ENCODE results near the gene TNS1. TPM values are rescaled to one million over a fixed set of nuclear protein-coding genes. Genes with fewer than 3 reads are reported as not detected.

Gene TNS1
- polyA plus RNA-seq, 1 of the 3 experiments (the other 2 are of a cell fraction): 12.1 TPM

DNA sequence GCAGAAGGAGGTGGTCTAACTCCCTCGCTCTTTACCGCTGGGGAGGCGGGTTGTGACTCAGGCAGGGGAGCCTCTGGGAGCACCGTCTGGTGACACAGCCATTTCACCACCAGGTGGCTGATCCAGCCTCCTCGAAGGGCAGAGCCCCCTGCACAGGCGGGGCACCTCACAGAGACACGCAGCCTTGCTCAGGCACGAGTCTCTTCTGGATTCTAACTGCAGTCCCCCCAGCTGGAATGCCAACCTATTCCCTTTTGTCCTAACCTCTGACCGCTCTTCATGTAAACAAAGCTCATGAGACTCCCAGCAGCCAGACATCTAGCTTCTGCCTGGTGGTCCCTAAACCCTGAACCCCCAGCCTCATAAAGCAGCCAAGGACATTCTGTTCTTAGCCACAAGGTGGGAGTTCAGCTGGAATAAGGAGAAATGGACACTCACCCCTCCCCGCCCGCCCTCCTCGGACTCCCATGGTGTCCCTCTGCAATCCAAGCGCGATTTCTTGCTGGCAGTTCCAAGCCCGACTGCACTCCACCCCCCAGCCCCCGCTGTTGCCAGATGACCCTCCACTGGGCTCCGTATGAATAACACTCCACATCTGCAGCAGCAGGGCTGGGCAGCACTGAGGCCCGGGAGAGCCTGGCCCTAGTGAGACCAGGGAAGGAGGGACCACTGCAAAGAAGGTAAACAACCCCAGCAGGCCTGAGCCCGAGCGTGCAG, 84.3 kb downstream of the TNS1 start:
- DNase-seq: peak; percentile 72
- peaks cover 20% of the 10 kb centered on the region; the same call in 1 of the 2 replicates for H4K20me1 ChIP-seq (ENCODE audit: insufficient read depth)
- no peaks in the 10 kb centered on the region for H3K9me2 ChIP-seq
- no peak overlapping the region for H3K9ac ChIP-seq
- peaks cover 46 to 63% of the 10 kb centered on the region in 2 experiments for H3K4me1 ChIP-seq (ENCODE audit: control insufficient read depth in 1 of 2, insufficient read depth in 2 of 2, low read depth in 1 of 2, low read length in 1 of 2)
- 71% methylated on average over 20 of the region's 20 CpGs for WGBS (ENCODE audit: low lambda C conversion rate)
- no peak overlapping the region; a peak in 1 of 4 replicates for H3K27ac ChIP-seq (ENCODE audit: low read depth in 2 of 2, low read length in 1 of 2)
- 0 out of 2 replicates have a peak overlapping the region, but pooled peaks have one; percentile 47 for H3K4me2 ChIP-seq
- peaks cover 21% of the 10 kb centered on the region for H3F3A ChIP-seq (replicated peaks; ENCODE audit: insufficient read depth)
- H3K9me3 ChIP-seq: no peaks in the 10 kb centered on the region
- H3K4me3 ChIP-seq (ENCODE audit: low read depth in 2 of 2, low read length in 1 of 2): no peak overlapping the region
- H3K36me3 ChIP-seq (replicated peaks in 1 of 2; ENCODE audit: control insufficient read depth in 1 of 2, insufficient read depth in 2 of 2, low read length in 1 of 2): peaks cover 3 to 17% of the 10 kb centered on the region in 2 experiments
- no peak overlapping the region for H2AFZ ChIP-seq (ENCODE audit: low read depth)
- ChIA-PET POLR2A (interaction anchor here (0.7 to 0.9 kb wide), 2 partner anchors 9 to 12 kb away, joined by 3 read pairs; no protein-coding TSS in a partner anchor), CTCF (interaction anchor here (0.6 to 1.9 kb wide), 7 partner anchors 14 to 1123 kb away, joined by 3 to 10 read pairs (median 3); no protein-coding TSS in a partner anchor)
- peaks cover 97% of the 10 kb centered on the region for H3K79me2 ChIP-seq (ENCODE audit: insufficient read depth)
- H3K27me3 ChIP-seq (ENCODE audit: insufficient read depth): no peaks in the 10 kb centered on the region
- TF ChIP-seq, protein P1, sequence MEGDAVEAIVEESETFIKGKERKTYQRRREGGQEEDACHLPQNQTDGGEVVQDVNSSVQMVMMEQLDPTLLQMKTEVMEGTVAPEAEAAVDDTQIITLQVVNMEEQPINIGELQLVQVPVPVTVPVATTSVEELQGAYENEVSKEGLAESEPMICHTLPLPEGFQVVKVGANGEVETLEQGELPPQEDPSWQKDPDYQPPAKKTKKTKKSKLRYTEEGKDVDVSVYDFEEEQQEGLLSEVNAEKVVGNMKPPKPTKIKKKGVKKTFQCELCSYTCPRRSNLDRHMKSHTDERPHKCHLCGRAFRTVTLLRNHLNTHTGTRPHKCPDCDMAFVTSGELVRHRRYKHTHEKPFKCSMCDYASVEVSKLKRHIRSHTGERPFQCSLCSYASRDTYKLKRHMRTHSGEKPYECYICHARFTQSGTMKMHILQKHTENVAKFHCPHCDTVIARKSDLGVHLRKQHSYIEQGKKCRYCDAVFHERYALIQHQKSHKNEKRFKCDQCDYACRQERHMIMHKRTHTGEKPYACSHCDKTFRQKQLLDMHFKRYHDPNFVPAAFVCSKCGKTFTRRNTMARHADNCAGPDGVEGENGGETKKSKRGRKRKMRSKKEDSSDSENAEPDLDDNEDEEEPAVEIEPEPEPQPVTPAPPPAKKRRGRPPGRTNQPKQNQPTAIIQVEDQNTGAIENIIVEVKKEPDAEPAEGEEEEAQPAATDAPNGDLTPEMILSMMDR (IDR thresholded peaks at IDR 0.05): peak; percentile 31
- TF ChIP-seq SMC3 (IDR thresholded peaks at IDR 0.05; ENCODE audit: low read depth, low read length) (peak; percentile 28), TCF12 (IDR thresholded peaks at IDR 0.05) (no peak), SIN3A (IDR thresholded peaks at IDR 0.05; ENCODE audit: borderline replicate concordance, low read depth, low read length) (no peak)

- no peak overlapping the region for H3K9ac ChIP-seq
- peaks cover 3 to 17% of the 10 kb centered on the region in 2 experiments for H3K36me3 ChIP-seq (replicated peaks in 1 of 2; ENCODE audit: control insufficient read depth in 1 of 2, insufficient read depth in 2 of 2, low read length in 1 of 2)
- no peaks in the 10 kb centered on the region for H3K9me3 ChIP-seq
- peaks cover 97% of the 10 kb centered on the region for H3K79me2 ChIP-seq (ENCODE audit: insufficient read depth)
- no peaks in the 10 kb centered on the region for H3K9me2 ChIP-seq
- peaks cover 37 to 62% of the 10 kb centered on the region in 2 experiments for H3K4me1 ChIP-seq (ENCODE audit: control insufficient read depth in 1 of 2, insufficient read depth in 2 of 2, low read depth in 1 of 2, low read length in 1 of 2)
- no peak overlapping the region for H3K4me2 ChIP-seq
- H3K4me3 ChIP-seq (ENCODE audit: low read depth in 2 of 2, low read length in 1 of 2): no peak overlapping the region
- POLR2A ChIA-PET: no interaction called here
- CTCF ChIA-PET: interaction anchor here (0.9 to 1.9 kb wide), 5 partner anchors 16 to 152 kb away, joined by 3 to 10 read pairs (median 4); partner anchors contain the start of gene RUFY4
- peaks cover 14% of the 10 kb centered on the region for H3F3A ChIP-seq (replicated peaks; ENCODE audit: insufficient read depth)
- no peak overlapping the region for H3K27ac ChIP-seq (ENCODE audit: low read depth in 2 of 2, low read length in 1 of 2)
- 77% methylated on average over 10 of the region's 10 CpGs for WGBS (ENCODE audit: low lambda C conversion rate)
- DNase-seq: no peak
- H3K27me3 ChIP-seq (ENCODE audit: insufficient read depth): no peaks in the 10 kb centered on the region
- peaks cover 21% of the 10 kb centered on the region; the same call in 1 of the 2 replicates for H4K20me1 ChIP-seq (ENCODE audit: insufficient read depth)
- H2AFZ ChIP-seq (ENCODE audit: low read depth): no peak overlapping the region
- TF ChIP-seq SIN3A (IDR thresholded peaks at IDR 0.05; ENCODE audit: borderline replicate concordance, low read depth, low read length): no peak
- no peak for TF ChIP-seq CHD2 (IDR thresholded peaks at IDR 0.05; ENCODE audit: low read length, partially characterized antibody)
- TF ChIP-seq FOSL2 (IDR thresholded peaks at IDR 0.05; ENCODE audit: borderline replicate concordance, low read depth): no peak
- TF ChIP-seq ZBTB33 (IDR thresholded peaks at IDR 0.05; ENCODE audit: borderline replicate concordance, low read depth): no peak
- TF ChIP-seq, protein P2, sequence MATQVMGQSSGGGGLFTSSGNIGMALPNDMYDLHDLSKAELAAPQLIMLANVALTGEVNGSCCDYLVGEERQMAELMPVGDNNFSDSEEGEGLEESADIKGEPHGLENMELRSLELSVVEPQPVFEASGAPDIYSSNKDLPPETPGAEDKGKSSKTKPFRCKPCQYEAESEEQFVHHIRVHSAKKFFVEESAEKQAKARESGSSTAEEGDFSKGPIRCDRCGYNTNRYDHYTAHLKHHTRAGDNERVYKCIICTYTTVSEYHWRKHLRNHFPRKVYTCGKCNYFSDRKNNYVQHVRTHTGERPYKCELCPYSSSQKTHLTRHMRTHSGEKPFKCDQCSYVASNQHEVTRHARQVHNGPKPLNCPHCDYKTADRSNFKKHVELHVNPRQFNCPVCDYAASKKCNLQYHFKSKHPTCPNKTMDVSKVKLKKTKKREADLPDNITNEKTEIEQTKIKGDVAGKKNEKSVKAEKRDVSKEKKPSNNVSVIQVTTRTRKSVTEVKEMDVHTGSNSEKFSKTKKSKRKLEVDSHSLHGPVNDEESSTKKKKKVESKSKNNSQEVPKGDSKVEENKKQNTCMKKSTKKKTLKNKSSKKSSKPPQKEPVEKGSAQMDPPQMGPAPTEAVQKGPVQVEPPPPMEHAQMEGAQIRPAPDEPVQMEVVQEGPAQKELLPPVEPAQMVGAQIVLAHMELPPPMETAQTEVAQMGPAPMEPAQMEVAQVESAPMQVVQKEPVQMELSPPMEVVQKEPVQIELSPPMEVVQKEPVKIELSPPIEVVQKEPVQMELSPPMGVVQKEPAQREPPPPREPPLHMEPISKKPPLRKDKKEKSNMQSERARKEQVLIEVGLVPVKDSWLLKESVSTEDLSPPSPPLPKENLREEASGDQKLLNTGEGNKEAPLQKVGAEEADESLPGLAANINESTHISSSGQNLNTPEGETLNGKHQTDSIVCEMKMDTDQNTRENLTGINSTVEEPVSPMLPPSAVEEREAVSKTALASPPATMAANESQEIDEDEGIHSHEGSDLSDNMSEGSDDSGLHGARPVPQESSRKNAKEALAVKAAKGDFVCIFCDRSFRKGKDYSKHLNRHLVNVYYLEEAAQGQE (IDR thresholded peaks at IDR 0.05; ENCODE audit: low read depth, low read length): no peak
- no peak for TF ChIP-seq RAD21 (IDR thresholded peaks at IDR 0.05; ENCODE audit: low read length)
- TF ChIP-seq ELF1 (IDR thresholded peaks at IDR 0.05): no peak
- no peak for TF ChIP-seq MEF2A (IDR thresholded peaks at IDR 0.05; ENCODE audit: borderline replicate concordance, low read depth)
- TF ChIP-seq EP300 (IDR thresholded peaks at IDR 0.05; ENCODE audit: borderline replicate concordance in 1 of 2, low read depth in 1 of 2, low read length in 1 of 2): no peak
- TF ChIP-seq USF1 (IDR thresholded peaks at IDR 0.05; ENCODE audit: borderline replicate concordance, low read depth): no peak
- TF ChIP-seq FOXM1 (IDR thresholded peaks at IDR 0.05; ENCODE audit: low read depth): no peak
- no peak for TF ChIP-seq RCOR1 (IDR thresholded peaks at IDR 0.05; ENCODE audit: low read length)
- no peak for TF ChIP-seq RFX5 (IDR thresholded peaks at IDR 0.05; ENCODE audit: low read length)
- no peak for TF ChIP-seq GABPA (IDR thresholded peaks at IDR 0.05; ENCODE audit: low read depth)
These were observed 86.1 kb downstream of the TNS1 start for GRCh38 chr2:217916504-217917254.
